Fibroblast of skin of left quadriceps (primary cell): ENCODE results near the gene DDX59.

Experiments used
- DNase-seq, 2 experiments: peaks; one replicate each; pipeline ENCODE4 v3.0.0-alpha.2; 2013; ENCODE audit warnings: low read depth in 2 of 2

The DDX59 gene

DNA sequence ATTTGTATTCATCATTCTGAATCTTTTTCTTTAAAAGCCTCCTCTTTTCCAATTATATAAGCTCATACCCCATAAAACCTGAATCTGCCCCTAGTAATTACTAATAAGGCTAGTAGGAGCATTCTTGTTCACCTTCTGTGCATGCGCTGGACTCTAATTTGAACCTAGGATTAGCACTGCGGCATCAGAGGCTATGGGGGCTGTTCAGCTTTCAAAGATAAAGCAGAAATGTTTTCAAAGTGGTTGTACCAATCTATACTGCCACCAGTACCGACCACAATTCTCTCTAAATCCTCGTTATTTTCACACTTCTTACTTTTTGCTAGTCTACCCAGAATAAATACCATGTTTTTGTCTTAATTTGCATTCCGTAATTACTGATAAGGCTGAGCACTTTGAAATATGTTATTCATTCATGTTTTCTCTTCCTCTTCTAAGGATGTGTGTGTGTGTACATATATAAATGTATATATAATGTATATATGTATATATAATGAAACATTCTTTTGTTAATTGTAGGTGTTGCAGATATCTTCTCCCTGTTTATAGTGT lies 1.6 kb upstream of the DDX59 start:
- DNase-seq: no peak

GRCh38 chr1:200670242-200671118 lies 773 bp upstream of the DDX59 start:
- no peak for DNase-seq

GRCh38 chr1:200668514-200669313 lies 993 bp downstream of the DDX59 start:
- no peak for DNase-seq

DNA sequence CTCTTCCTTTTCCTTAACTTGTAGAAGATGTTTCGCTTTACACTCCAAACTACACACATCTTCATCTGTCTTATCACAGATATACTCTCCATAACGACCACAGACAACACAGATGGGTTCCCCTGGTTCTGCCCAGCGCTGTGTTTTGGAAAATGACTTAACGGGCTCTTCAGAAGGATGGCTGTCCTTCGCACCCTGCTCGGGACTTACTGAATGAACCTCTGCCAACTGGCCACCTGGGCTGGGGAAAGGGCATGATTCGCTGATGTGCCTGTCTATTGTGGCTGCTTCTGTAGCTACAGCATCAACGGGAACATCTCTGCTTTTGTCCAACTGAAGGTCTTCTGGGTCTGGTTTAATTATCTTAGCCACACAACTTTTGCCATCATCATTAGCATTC lies 3.4 kb downstream of the DDX59 start:
- no peak for DNase-seq

DNA sequence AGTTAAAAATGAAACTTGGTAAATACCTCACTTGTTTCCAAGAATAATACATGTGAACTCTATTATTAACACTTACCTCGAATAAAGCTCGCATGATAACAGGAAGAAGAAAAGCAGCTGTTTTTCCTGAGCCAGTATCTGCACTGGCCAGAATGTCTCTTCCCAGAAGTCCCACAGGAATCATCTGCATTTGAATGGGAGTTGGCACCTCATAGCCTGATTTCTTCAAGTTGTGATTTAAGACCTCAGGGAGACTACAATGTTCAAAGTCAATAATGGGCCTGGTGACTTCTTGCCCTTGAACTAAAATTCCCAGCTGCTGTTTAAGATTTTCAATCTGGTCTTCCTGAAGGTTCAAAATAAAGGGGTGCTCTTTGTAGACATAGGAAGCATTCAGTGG lies 3.8 kb downstream of the DDX59 start:
- peak in 1 of 2 experiments; percentile 7 for DNase-seq

GRCh38 chr1:200660719-200661118 lies 9.0 kb downstream of the DDX59 start:
- DNase-seq: no peak

DNA sequence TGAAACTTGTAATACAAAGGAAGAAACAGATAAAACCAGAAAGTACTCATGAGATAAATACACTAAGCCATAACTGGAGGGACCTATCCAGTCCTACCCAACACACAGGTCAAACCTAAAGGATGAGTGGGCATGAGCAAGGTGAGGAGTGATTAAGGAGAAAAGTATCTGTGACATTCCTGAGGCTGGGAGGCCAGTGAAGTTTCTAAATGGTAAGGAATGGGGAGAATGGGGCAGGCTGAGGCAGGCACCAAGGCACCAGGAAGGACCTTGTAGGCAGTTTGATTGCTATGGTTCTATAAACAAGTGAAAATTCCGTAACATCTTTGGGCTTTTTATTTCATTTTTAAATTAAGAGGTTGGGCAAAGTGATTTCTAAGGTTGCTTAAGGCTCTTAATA lies 10.4 kb downstream of the DDX59 start:
- no peak for DNase-seq

DNA sequence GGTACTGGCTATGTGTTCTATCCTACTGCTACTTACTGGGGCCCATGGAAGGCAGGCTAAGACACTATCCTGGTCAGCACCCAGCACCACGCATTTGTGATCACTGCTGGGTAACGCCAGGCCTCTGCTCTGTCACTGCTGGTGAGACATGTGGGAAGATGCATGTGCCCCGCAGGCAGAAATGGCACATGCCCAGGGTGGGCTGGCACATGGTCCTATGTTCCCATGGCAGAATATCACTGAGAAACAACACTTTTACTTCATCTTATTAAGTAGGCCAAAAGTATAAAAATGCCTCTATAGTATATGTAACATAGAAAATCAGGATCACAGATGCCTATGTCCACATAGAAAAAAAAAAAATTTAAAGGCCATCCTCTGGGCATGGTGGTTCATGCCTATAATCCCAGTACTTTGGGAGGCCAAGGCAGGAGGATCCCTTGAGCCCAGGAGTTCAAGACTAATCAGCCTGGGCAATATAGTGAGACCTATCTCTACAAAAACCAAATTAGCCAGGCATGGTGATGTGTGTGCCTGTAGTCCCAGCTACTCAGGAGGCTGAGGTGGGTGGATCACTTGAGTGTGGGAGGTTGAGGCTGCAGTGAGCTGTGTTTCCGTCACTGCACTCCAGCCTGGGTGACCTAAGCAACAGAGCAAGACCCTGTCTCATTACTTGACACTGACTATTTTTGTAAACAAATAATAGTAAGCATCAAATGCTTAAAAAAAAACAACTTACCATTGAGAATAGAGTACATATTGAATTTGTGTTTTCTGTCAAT lies 11.5 kb downstream of the DDX59 start:
- no peak for DNase-seq

DNA sequence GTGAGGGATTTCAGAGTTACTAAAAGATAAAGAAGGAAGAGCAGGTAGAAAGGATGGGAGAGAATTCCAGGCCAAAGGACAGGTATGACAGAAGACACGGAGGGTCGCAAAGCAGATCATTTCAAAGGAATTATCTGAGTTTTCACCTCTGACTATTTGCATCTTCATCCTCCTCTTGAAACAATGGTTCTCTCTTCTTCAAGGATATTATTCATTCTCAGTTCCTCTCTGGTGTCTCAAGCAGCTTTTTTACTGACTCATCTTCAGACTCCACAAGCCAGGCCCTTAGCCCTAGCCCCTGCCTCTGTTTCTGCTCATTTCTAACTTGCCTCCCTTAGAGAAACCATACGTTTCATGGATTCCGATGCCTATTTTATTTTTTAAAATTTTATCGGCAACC lies 15.0 kb downstream of the DDX59 start:
- no peak for DNase-seq

DNA sequence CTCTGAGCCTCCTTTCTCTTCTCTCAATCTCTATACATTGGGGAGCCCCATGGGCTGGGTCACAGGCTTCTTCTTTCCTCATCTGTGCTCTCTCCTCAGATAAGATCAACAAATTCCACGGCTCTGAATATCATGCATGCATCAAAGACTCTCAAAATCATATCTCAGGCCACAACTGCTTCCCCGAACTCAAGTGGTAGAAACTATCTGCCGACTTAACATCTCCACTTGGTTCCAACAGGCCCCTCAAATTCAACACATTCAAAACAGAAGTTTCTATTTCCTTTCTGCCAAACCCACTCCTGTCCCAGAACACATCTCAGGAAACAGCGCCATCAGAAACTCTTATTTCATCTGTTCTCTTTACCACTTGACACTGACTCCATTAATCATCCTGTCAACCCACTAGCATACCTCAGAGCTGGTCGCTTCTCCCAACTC lies 16.7 kb downstream of the DDX59 start:
- no peak for DNase-seq

GRCh38 chr1:200652378-200652777 lies 17.3 kb downstream of the DDX59 start:
- DNase-seq: no peak

DNA sequence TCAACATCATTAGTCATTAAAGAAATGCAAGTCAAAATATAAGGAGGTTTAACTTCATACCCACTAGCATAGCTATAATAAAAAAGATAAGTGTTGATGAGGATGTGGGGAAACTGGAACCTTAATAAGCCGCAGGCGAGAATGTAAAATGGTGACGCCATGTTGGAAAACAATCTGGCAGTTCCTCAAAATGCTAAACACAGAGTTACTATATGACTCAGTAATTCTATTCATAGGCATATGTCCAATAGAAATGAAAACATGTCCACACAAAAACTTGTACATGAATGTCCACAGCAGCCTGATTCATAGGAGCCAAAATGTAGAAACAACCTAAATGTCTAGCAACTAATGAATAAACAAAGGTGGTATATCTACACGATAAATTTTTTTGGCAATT lies 23.2 kb downstream of the DDX59 start:
- DNase-seq: no peak

DNA sequence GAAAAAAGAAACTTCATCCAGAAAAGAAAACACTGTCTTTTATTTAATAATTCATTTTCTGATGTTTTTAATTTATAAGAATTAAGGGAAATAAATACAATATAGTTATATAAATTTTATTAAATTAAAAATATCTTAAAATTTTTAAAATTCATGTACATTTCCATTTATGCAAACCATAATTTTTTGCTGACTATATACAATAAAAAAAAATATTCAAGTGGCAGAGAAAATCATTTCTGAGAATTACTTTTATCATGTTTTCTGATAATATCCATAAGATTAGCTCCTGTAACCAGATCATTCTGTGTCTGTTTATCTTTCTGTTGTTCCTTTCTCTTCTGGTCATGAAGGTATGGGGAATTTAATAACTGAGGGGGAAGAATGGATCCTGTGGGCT lies 25.7 kb downstream of the DDX59 start:
- DNase-seq: no peak

DNA sequence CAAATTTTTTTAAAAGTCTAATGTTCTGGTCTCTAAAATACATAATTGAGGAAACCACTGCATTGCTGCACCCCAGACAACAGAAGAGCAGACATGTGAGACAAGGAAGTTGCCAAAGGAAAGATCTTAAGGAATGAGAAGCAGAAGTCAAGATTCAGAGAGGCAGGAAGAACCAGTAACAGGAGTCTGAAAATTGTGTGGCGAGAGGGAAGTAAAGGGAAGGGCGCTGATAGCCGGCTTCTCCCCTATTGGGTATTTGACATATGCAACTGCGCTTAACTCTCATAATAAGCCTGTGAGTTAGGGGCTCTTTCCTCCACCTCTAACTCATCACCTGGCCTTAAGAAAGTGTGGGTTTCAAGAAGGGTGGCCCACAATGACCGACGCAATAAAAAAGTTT lies 27.2 kb downstream of the DDX59 start:
- no peak for DNase-seq

- no peak for DNase-seq
These were observed 28.7 kb downstream of the DDX59 start for GRCh38 chr1:200640963-200641401.

- DNase-seq: no peak
These were observed 29.2 kb downstream of the DDX59 start for GRCh38 chr1:200640373-200640962.

- DNase-seq: no peak
These were observed 31.6 kb downstream of the DDX59 start for GRCh38 chr1:200638073-200638472.

DNA sequence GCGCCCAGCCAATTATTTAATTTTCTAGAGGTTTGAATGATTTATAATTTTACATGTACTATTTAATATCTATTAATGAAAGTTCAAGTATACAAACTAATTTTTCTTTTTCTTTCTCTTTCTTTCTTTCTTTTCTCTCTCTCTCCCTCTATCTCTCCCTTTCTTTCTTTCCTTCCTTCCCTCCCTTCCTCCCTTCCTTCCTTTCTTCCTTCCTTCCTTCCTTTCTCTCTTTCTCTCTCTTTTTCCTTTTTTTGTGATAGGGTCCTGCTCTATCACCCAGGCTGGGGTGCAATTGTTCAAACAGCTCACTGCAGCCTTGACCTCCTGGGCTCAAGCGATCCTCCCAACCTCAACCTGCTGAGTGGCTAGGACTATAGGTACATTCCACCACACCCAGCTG lies 33.0 kb downstream of the DDX59 start:
- no peak for DNase-seq

- no peak for DNase-seq
These were observed 35.2 kb downstream of the DDX59 start for GRCh38 chr1:200634261-200635122.

GRCh38 chr1:200631375-200631774 lies 38.3 kb downstream of the DDX59 start:
- DNase-seq: no peak
